ENCODE data around the gene TPH2. TPM values are rescaled to one million over a fixed set of nuclear protein-coding genes. Genes with fewer than 3 reads are reported as not detected.

Gene TPH2
- total RNA-seq, 1 experiment from 2014 or later, result not detected

DNA sequence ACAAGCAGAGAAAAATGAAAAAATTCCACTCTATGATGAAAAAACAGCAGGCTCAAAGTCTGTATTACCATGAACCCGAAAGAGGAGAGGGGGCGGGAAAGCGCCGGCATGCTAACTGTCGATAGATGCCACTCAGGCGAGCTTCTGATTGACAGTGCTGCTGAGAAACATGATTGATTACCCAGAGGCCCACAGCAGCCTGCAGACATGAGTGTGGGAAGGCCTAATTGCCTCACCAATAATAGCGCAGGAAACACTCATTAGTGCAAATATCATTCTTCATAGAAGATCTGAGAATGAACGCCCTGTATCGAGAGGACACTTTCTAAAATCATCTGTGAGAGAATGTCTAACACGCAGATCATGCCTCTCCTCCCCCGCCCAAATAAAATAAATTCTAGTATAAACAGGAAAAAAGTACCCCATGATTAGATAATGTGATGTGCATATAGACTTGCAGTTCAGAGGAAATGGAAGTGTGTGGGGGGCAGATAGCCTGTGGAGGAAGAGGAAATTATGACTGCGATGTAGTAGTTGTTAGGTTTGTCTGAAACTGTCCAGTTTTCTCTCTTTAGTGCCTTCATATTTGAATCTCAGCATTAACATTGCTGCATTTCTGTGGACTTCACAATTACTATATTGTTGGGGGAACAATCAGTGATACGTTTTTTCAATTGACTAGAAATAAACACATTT lies 15.6 kb downstream of the TPH2 start:
- no peak for DNase-seq (ENCODE audit: low read depth, low spot score)
- in situ Hi-C loops (cut with HindIII; ENCODE audit: low pct_unique_long_range_greater_than_20kb, low sequenced_read_pairs), result no loop called here

DNA sequence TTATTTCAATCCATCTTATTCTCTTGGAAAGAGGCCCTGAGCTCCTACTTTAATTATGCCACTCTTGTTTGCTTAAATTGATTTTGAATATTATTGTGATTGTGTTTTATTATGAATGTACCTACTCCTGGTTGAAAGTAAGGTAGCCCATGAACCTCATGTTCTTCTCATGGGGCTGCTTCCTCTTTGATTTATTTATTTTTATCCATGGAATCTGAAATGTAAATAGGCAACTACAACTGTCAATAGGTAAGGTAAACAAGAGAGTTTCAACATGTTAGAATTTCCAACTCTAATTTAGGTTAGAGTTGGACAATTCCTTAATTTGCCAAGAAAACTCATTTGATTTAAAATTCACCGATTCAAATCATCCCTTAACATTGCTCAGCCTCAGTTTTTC lies 16.2 kb downstream of the TPH2 start:
- no peak for DNase-seq (ENCODE audit: low read depth, low spot score)
- in situ Hi-C loops (cut with HindIII; ENCODE audit: low pct_unique_long_range_greater_than_20kb, low sequenced_read_pairs), result no loop called here

DNA sequence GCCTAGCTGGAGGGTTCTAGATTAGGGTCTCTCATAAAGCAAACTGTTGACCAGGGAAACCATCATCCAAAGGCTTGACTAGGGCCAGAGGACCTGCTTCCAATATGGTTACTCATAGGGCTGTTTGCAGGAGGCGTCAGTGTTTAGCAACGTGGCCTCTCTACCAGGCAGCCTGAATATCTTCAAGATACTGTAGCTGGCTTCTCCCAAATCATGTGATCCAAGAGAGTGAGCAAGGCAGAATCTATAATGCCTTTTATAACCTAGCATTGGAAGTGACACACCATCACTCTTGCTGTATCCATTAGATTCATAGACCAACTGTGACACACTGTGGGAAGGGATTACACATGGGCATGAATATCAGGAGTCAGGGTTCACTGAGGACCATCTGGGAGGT lies 17.3 kb downstream of the TPH2 start:
- in situ Hi-C loops (cut with HindIII; ENCODE audit: low pct_unique_long_range_greater_than_20kb, low sequenced_read_pairs), result no loop called here
- no peak for DNase-seq (ENCODE audit: low read depth, low spot score)

DNA sequence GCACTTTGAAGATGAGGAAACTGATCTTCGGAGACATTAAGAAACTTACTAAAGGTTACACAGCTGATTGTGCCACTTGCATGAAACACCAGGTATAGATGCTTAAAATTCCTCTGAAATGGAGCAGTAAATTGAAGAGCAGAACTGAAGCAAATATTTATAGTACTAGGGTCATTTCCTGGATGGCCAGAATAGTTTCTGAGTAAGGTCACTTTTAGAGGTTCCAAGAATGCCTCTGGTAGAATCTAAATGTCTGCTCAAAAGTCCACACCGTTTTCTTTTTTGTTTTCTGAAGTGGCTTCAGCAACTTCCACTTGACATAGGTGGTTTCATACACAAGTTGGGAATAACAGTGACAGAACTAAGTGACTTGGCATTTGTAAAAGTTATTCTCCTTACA lies 19.4 kb downstream of the TPH2 start:
- DNase-seq (ENCODE audit: low read depth, low spot score), result no peak
- in situ Hi-C loops (cut with HindIII; ENCODE audit: low pct_unique_long_range_greater_than_20kb, low sequenced_read_pairs), result no loop called here

- in situ Hi-C loops (cut with HindIII; ENCODE audit: low pct_unique_long_range_greater_than_20kb, low sequenced_read_pairs), result no loop called here
- no peak for DNase-seq (ENCODE audit: low read depth, low spot score)
These were observed 19.8 kb downstream of the TPH2 start for GRCh38 chr12:71958457-71958856.

- no peak for DNase-seq (ENCODE audit: low read depth, low spot score)
- in situ Hi-C loops (cut with HindIII; ENCODE audit: low pct_unique_long_range_greater_than_20kb, low sequenced_read_pairs), result no loop called here
These were observed 20.4 kb downstream of the TPH2 start for GRCh38 chr12:71958993-71959578.

DNA sequence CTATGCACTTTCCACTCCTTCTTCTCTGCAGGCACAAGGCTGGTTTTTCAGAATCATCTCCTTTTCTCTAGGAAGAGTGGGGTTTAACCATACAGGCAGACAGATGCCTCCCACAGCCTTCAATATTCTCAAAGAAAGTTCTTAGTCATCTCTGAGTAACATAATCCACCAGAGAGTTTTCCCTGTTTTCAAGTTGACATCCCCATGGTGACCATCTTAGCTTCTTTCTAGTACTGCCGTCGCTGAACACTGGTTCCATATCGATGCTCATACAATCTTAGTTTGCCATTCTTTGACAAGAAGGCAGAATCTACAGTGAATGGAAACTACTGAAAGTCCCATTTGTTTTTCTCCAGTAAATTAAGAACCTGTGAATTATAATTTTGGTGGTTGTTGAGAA lies 28.6 kb downstream of the TPH2 start:
- DNase-seq (ENCODE audit: low read depth, low spot score), result no peak
- in situ Hi-C loops (cut with HindIII; ENCODE audit: low pct_unique_long_range_greater_than_20kb, low sequenced_read_pairs), result no loop called here

DNA sequence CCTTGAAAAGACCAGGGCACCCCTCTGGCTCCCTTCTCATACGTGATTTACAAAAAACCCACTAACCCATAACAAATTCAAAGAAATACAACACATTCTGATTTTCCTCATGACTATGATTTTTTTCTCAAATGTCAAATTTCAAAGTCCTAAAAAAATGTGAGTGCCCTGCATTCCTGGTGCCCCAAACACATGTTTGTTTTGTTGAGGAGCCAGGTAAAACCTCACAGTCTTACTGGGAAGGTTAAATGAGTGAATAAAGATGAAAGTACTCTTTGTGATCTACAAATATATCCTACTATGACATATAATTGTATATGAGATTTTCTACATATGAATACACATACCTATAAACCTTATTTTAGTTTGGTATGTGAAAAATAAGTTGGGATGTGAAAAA lies 30.7 kb downstream of the TPH2 start:
- no peak for DNase-seq (ENCODE audit: low read depth, low spot score)
- in situ Hi-C loops (cut with HindIII; ENCODE audit: low pct_unique_long_range_greater_than_20kb, low sequenced_read_pairs), result no loop called here

- in situ Hi-C loops (cut with HindIII; ENCODE audit: low pct_unique_long_range_greater_than_20kb, low sequenced_read_pairs), result no loop called here
These were observed 31.4 kb downstream of the TPH2 start for GRCh38 chr12:71970031-71970430.

DNA sequence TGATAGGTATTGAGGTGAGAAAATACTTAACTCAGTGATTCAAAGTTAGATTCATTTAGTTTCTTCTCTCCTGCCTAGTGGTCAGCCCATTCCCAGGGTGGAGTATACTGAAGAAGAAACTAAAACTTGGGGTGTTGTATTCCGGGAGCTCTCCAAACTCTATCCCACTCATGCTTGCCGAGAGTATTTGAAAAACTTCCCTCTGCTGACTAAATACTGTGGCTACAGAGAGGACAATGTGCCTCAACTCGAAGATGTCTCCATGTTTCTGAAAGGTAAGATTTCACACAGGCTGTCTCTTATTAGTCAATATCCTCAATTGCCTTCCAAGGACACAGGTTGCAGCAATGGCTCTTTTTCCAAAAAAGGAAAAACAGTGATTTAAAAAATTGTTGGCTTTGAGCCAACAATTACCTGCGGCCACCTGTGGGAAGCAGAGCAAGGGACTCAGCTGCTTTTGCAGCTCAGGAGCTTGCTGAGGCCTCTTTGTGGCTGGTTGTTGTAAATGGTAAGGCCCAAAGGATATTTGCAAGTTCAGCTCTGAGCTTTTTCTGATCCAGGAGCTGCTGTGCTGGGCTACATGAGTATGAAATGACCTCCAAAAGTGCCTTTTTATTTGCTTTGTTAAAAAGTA lies 33.9 kb downstream of the TPH2 start:
- in situ Hi-C loops (cut with HindIII; ENCODE audit: low pct_unique_long_range_greater_than_20kb, low sequenced_read_pairs), result no loop called here
- DNase-seq (ENCODE audit: low read depth, low spot score), result no peak

More at GRCh38 chr12:71970031-71970430, 31.4 kb downstream of the TPH2 start:
- no peak for DNase-seq (ENCODE audit: low read depth, low spot score)

- no peak for DNase-seq (ENCODE audit: low read depth, low spot score)
These were observed 35.0 kb downstream of the TPH2 start for GRCh38 chr12:71973687-71974086.

GRCh38 chr12:71980538-71980937 lies 41.9 kb downstream of the TPH2 start:
- peak; percentile 61 for DNase-seq (ENCODE audit: low read depth, low spot score)
- in situ Hi-C loops (cut with HindIII; ENCODE audit: low pct_unique_long_range_greater_than_20kb, low sequenced_read_pairs), result no loop called here

More at GRCh38 chr12:71973687-71974086, 35.0 kb downstream of the TPH2 start:
- in situ Hi-C loops (cut with HindIII; ENCODE audit: low pct_unique_long_range_greater_than_20kb, low sequenced_read_pairs), result no loop called here

- in situ Hi-C loops (cut with HindIII; ENCODE audit: low pct_unique_long_range_greater_than_20kb, low sequenced_read_pairs), result no loop called here
- DNase-seq (ENCODE audit: low read depth, low spot score), result no peak
These were observed 42.5 kb downstream of the TPH2 start for GRCh38 chr12:71981149-71981548.

DNA sequence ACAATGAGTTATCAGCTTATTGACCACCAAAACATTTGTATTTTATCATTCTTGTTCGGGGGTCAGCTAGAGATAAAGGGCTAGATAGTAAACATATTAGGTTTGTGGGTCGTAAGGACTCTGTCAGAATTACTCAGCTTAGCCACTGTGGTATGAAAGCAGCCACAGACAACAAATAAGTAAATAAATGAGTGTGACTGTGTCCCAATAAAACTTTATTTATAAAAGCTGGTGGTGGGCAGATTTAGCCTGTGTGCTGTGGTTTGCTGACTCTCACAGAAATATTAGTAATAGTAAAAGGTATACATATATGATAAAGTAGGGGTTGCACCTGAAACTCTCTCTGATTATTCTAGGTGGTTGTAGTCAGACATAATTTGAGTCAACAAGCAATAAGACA lies 56.1 kb downstream of the TPH2 start:
- in situ Hi-C loops (cut with HindIII; ENCODE audit: low pct_unique_long_range_greater_than_20kb, low sequenced_read_pairs), result no loop called here
- DNase-seq (ENCODE audit: low read depth, low spot score), result no peak

- DNase-seq (ENCODE audit: low read depth, low spot score), result no peak
- in situ Hi-C loops (cut with HindIII; ENCODE audit: low pct_unique_long_range_greater_than_20kb, low sequenced_read_pairs), result no loop called here
These were observed 61.1 kb downstream of the TPH2 start for GRCh38 chr12:71999795-72000194.

- DNase-seq (ENCODE audit: low read depth, low spot score), result no peak
- in situ Hi-C loops (cut with HindIII; ENCODE audit: low pct_unique_long_range_greater_than_20kb, low sequenced_read_pairs), result no loop called here
These were observed 62.5 kb downstream of the TPH2 start for GRCh38 chr12:72000969-72001648.

DNA sequence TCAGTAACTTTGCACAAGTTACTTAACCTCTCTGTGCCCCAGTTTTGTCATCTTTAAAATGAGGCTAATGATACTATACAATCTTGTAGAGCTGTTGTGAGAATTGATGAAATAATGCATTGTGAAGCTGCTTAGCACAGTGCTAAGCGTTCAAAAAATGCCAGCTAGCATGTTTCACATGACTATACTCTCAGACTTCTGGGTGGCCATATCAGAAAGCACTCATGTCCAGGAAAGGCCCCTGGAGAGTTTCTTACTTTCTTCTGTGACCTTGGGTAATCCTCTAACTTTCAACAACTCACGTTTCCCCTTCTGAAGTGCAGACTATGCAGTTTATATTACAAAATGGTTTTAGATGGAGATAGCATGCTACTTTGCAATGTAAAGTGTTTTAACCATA lies 68.1 kb downstream of the TPH2 start:
- in situ Hi-C loops (cut with HindIII; ENCODE audit: low pct_unique_long_range_greater_than_20kb, low sequenced_read_pairs), result no loop called here
- DNase-seq (ENCODE audit: low read depth, low spot score), result no peak

DNA sequence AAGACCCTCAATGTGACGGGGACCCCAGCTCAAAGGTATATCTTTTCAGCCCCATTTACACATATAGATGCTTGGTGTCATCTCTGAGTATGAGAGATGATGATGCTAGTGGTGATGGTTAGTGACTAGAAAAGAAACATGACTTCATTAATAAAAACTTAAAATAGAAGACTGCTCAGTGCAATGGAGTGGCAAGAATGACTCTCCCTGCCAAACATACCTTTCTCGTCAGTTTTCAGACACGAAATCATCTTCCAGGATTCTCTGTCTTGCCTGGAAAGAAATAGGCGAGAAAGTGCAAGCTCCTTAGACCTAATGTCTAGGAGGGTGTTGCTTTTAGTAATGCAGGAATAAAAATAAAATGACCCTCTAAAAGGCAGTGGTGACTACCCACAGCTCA lies 71.7 kb downstream of the TPH2 start:
- no peak for DNase-seq (ENCODE audit: low read depth, low spot score)
- in situ Hi-C loops (cut with HindIII; ENCODE audit: low pct_unique_long_range_greater_than_20kb, low sequenced_read_pairs), result no loop called here

- in situ Hi-C loops (cut with HindIII; ENCODE audit: low pct_unique_long_range_greater_than_20kb, low sequenced_read_pairs), result no loop called here
- DNase-seq (ENCODE audit: low read depth, low spot score), result no peak
These were observed 72.7 kb downstream of the TPH2 start for GRCh38 chr12:72011374-72011773.

All from SK-MEL-5 (cell line).